Progenitor cell of endocrine pancreas (in vitro differentiated cells): Measurements from ENCODE around the gene CIC. TPM values are rescaled to one million over a fixed set of nuclear protein-coding genes. Genes with fewer than 3 reads are reported as not detected.

ENCODE experiments used
- DNase-seq: peaks from one replicate; pipeline ENCODE4 v3.0.0; 2021; ENCODE audit warnings: low spot score; ENCODE audit not compliant: unreplicated experiment
- H3K27ac Mint-ChIP-seq: 2 replicates; pipeline ENCODE4 v1.8.0; 2021; ENCODE audit warnings: mild to moderate bottlenecking, moderate library complexity, mixed read lengths
- H3K27me3 Mint-ChIP-seq: 2 replicates; pipeline ENCODE4 v1.8.0; 2021; ENCODE audit warnings: mixed read lengths
- H3K36me3 Mint-ChIP-seq: 2 replicates; pipeline ENCODE4 v1.8.0; 2022; ENCODE audit warnings: mixed read lengths; ENCODE audit not compliant: insufficient read depth
- H3K4me1 Mint-ChIP-seq: 2 replicates; pipeline ENCODE4 v1.8.0; 2021; ENCODE audit warnings: low read depth, mixed read lengths
- H3K4me3 Mint-ChIP-seq: 2 replicates; pipeline ENCODE4 v1.8.0; 2021; ENCODE audit warnings: low read depth, mild to moderate bottlenecking, moderate library complexity, mixed read lengths
- H3K9me3 Mint-ChIP-seq: 2 replicates; pipeline ENCODE4 v1.8.0; 2021; ENCODE audit warnings: low read depth, mixed read lengths
- total RNA-seq: library from RNA; stranded (reverse); gene quantifications from 2 replicates; pipeline ENCODE4 v1.2.1, GENCODE V29; 2021
- TF ChIP-seq, protein P1 (sequence below): fragments of 200-600 bp; sonication (generic); IDR thresholded peaks from one replicate; pipeline ENCODE4 v1.5.0; 2021; ENCODE audit warnings: antibody characterized with exemption, mild to moderate bottlenecking; ENCODE audit not compliant: unreplicated experiment

CIC gene
- total RNA-seq, 1 donor from 2014 or later: 86.0 TPM

DNA sequence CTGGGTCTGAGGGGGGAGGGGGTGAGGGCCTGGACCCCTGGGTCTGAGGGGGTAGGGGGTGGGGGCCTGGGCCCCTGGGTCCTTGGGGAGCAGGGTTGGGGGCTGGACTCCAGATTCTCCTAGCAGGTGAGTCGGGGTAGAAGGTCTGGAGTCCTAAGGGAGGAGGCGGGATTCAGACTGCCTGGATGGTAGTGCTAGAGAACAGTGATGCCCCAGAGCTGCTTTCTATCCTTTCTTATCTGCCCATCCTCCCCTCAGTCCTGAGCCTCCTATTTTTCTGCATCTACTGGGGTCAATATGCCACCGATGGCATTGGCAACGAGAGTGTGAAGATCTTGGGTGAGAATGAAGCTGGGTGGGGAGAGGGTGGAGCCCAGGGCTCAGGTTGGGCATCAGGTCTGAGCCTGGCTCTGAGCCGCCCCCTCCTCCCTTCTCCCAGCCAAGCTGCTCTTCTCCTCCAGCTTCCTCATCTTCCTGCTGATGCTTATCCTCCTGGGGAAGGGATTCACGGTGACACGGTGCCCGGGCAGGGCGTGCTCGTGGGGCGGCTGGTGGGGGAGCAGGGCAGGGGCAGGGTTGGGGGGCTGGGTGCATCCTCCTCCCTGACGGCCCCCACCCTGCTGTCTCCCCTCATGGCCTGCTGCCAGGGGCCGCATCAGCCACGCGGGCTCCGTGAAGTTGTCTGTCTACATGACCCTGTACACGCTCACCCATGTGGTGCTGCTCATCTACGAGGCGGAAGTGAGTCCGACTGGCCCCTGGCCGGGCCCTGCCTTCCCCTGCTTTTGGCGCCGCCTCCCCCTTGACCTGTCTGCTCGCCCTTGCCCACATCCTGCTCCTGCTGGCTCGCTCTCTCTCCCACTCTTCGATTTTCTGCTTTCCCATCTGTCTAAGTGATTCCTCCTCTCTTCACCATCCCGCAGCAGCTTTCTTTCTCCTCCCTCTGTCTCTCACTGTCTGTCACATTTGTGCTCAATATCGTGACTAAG is 47.5 kb downstream of the CIC start:
- Mint-ChIP-seq H3K4me3 (no peak overlapping the region), H3K27me3 (peaks cover 65% of the 10 kb centered on the region)
- DNase-seq: no peak

GRCh38 chr19:42317535-42317934 is 48.5 kb downstream of the CIC start:
- Mint-ChIP-seq H3K4me1 (peaks cover 3% of the 10 kb centered on the region), H3K27me3 (peaks cover 67% of the 10 kb centered on the region), H3K9me3 (no peaks in the 10 kb centered on the region), H3K4me3 (no peak overlapping the region), H3K36me3 (no peaks in the 10 kb centered on the region), H3K27ac (no peak overlapping the region)
- DNase-seq: no peak
- TF ChIP-seq, protein P1, sequence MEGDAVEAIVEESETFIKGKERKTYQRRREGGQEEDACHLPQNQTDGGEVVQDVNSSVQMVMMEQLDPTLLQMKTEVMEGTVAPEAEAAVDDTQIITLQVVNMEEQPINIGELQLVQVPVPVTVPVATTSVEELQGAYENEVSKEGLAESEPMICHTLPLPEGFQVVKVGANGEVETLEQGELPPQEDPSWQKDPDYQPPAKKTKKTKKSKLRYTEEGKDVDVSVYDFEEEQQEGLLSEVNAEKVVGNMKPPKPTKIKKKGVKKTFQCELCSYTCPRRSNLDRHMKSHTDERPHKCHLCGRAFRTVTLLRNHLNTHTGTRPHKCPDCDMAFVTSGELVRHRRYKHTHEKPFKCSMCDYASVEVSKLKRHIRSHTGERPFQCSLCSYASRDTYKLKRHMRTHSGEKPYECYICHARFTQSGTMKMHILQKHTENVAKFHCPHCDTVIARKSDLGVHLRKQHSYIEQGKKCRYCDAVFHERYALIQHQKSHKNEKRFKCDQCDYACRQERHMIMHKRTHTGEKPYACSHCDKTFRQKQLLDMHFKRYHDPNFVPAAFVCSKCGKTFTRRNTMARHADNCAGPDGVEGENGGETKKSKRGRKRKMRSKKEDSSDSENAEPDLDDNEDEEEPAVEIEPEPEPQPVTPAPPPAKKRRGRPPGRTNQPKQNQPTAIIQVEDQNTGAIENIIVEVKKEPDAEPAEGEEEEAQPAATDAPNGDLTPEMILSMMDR: no peak

More for the DNA sequence above, 47.5 kb downstream of the CIC start:
- Mint-ChIP-seq H3K36me3 (no peaks in the 10 kb centered on the region), H3K9me3 (no peaks in the 10 kb centered on the region), H3K4me1 (peaks cover 3% of the 10 kb centered on the region), H3K27ac (no peak overlapping the region)
- TF ChIP-seq, protein P1: no peak

GRCh38 chr19:42322305-42322704 is 53.3 kb downstream of the CIC start:
- no peak overlapping the region for H3K4me3 Mint-ChIP-seq
- H3K36me3 Mint-ChIP-seq: no peaks in the 10 kb centered on the region
- no peaks in the 10 kb centered on the region for H3K9me3 Mint-ChIP-seq
- H3K27me3 Mint-ChIP-seq: peaks cover 48% of the 10 kb centered on the region
- H3K4me1 Mint-ChIP-seq: peaks cover 16% of the 10 kb centered on the region
- DNase-seq: no peak
- H3K27ac Mint-ChIP-seq: no peak overlapping the region
- TF ChIP-seq, protein P1: no peak

DNA sequence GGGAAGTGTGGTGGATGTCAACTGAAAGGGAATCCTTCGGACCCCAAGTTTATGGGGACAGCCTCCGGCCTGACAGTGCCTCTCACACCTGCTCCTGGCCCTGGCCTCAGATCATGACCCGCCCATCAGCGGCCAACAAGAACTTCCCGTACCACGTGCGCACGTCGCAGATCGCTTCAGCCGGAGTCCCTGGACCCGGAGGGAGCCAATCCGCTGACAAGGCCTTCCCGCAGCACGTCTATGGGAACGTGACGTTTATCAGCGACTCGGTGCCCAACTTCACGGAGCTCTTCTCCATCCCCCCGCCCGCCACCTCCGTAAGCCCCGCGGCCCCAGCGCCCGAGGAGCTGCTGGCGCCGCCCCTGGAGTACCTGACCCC is 54.4 kb downstream of the CIC start:
- DNase-seq: no peak
- Mint-ChIP-seq H3K9me3 (no peaks in the 10 kb centered on the region), H3K27me3 (peaks cover 41% of the 10 kb centered on the region), H3K36me3 (no peaks in the 10 kb centered on the region), H3K4me1 (peaks cover 17% of the 10 kb centered on the region), H3K4me3 (no peak overlapping the region), H3K27ac (no peak overlapping the region)
- TF ChIP-seq, protein P1: no peak

GRCh38 chr19:42323852-42324654 is 55.0 kb downstream of the CIC start:
- Mint-ChIP-seq H3K4me3 (no peak overlapping the region), H3K36me3 (no peaks in the 10 kb centered on the region), H3K27me3 (peaks cover 41% of the 10 kb centered on the region), H3K4me1 (peaks cover 17% of the 10 kb centered on the region), H3K9me3 (no peaks in the 10 kb centered on the region), H3K27ac (no peak overlapping the region)
- no peak for DNase-seq
- TF ChIP-seq, protein P1: no peak
